ENCODE data around the gene HGF.
"Not testable (repeated sequence)": the region's sequence is repeated elsewhere in the genome, so short reads cannot be mapped to it uniquely, and the experiment has no call there.

HGF gene

GRCh38 chr7:81769891-81770727, at the start of gene HGF:
Gene HGF, minus strand, starts transcription at chr7:81770047. Its CDS starts 76 bp downstream, at chr7:81769971.
- DNase-seq (ENCODE audit: low spot score), result no peak

DNA sequence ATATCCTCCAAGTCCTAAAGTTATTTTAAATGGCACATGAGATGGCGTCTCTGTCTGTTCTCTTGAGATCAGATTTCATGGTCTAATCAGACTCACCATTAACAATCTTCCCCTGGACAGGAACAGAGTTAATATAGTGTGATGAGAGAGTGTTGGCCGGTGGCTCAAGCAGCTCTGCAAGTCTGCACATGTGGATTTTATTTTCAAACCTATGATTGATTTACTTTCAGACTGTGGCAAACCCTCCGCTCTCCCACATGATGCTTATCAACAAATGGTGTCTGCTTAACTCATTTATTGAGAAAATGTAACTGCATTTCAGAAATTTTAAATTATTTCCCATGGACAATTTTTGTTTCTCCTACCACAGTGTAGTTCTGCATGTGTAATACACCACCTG, 46.5 kb upstream of the HGF start:
- DNase-seq (ENCODE audit: low spot score), result no peak

DNA sequence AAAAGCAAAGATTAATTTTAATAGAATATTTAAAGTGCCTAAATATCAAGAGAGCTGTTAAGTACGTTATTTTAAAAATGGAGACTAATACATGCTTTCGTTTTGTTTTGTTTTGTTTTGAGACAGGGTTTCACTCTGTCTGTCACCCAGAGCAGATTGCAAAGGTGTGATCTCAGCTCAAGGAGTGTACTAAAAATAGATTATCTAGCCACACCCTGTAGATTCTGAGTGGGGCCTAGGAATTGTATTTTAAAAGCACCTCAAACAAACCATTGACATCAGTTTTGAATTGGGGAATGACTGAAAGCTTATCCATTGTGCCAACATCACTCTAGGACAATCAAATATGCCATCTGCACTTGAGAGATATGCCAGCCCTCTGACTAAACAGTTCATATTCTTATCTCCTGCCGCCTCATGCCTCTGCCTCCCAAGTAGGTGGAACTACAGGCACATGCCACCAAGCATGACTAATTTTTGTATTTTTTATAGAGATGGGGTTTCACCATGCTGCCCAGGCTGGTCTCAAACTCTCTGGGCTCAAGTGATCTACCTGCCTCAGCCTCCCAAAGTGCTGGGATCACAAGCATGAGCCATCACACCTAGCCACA, 43.1 kb upstream of the HGF start:
- DNase-seq (ENCODE audit: low spot score), result not testable (repeated sequence)

- no peak for DNase-seq (ENCODE audit: low spot score)
Measured at GRCh38 chr7:81811956-81812865, 42.4 kb upstream of the HGF start.

GRCh38 chr7:81810476-81811155, 40.8 kb upstream of the HGF start:
- no peak for DNase-seq (ENCODE audit: low spot score)

- DNase-seq (ENCODE audit: low spot score), result not testable (repeated sequence)
Measured at GRCh38 chr7:81808310-81808709, 38.5 kb upstream of the HGF start.

GRCh38 chr7:81803267-81803666, 33.4 kb upstream of the HGF start:
- no peak for DNase-seq (ENCODE audit: low spot score)

DNA sequence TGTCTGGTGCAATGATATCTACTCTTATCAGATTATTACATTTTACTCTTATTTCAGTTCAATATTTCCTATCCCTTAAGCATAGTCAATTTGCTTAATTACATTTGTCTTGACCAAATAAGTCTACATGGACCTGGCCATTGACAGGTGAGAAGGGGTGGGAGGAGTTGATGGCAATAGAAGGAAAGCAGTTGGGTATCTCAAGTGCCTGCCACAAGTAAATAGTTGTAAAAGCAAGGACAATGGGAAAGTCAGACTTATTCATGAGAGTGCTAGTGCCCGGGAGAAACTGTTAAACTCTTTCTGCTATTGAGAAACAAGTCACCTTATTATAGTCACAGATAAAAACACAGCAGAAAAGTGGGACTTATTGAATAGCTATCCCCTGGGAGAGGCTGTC, 32.4 kb upstream of the HGF start:
- no peak for DNase-seq (ENCODE audit: low spot score)

GRCh38 chr7:81801532-81801931, 31.7 kb upstream of the HGF start:
- no peak for DNase-seq (ENCODE audit: low spot score)

DNA sequence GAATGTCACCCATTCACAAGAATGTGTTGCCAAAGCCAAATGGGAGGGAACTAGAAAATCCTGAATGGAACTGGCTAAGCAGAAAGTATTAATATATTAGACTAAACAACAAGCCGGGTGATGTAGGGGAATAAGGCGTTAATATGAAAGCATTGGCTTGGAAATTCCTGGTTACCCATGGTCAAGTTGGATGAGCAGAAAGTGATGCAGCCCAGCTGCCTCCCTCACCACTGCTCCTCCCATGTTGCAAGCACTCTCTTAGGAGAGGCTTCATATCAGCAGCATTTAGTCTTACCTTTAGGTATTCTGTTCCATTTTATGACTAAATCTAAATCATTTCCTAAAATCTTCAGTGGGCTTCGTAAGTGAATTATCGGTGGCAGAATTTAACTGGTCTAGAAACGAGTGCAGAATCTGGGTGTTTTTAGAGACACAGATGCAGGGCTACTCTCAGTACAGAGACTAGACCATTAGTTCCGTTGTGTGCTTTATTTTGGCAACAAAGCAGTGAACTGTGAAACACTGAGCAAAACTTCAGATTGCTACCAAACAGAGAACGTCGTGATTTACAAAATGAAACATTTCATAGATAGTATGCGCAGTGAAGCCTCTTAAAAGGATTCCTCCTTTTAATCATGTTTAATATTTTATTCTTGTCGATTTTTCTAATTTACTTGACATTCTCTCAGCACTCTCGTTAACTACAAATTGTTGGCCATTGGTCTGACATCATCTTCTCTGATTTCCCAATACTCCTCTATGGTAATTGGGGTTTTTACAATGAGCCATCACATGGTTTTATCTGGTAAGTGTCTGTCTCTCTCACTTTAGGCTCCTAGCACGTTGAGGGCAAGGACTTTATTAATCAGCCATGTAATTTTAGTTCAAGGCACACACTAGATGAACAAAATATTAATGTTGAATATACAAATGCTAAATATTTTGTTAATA, 22.0 kb upstream of the HGF start:
- DNase-seq (ENCODE audit: low spot score), result no peak

DNA sequence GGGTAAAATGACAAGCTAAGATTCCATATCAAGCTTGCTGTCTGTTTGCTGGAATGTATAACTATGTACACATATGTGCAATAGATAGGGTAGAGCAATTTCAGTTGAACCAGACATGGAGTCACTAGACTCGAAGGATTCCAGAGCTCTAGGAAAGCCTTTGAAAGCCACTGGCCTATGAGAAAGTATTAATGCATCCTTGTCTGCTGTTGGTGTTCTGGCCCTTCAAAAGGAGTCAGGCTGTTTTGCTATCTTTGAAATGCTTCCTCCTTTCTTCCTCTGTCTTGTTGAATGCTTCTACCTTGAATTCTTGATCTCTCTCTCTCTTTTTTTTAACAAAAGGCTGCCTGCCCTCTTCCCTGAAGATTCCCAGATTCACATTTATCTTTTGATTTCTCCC, 20.8 kb upstream of the HGF start:
- no peak for DNase-seq (ENCODE audit: low spot score)

DNA sequence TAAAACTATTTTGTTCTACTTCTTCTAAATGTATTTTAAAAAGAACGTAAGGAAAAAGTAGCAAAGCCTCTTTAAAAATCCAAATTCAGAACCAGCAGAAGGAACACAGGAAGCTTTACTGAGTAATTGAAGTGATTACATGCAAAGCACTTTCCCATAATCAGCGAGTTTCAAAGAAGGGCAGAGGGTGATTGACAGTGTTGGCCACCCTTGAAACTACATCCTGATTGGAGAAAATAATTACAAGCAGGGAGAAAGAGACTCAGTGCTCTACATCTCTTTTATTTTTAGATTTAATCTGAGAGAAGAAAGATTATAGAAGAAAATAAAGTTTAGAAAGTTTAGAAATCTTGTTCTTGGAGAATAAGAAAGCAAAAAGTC, 20.3 kb upstream of the HGF start:
- DNase-seq (ENCODE audit: low spot score), result no peak

DNA sequence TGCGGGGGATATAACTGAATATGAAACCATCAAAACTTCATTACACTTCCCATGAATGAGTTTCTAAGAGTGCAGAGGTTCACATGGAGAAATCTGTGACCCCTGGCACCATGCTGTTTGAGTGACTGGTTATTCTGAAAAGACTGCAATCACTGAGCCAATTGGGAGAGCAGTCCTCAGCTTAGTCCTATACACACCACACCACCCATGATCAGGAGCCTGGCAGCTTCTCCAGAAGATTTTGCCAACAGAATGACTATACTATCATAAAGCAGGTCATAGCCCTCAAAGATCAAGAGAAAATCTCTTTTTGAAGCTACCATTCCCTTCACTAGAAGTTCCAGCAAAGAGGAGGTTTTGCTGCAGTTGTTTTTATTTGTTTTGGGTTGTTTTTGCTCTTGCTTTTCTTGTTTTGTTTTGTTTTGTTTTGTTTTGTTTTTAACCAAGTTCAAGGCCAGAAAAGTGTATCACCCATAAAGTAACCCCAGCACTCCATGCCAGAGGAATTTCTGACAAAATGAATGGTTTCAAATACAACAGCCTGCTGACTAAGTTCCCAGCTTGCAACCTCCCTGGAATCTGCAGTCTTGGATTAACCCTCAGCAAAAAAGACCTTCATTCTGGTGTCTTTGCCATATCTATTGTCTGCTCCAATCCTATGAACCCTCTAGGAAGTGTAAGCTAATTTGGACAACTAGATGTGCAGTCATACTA, 19.7 kb upstream of the HGF start:
- no peak for DNase-seq (ENCODE audit: low spot score)

DNA sequence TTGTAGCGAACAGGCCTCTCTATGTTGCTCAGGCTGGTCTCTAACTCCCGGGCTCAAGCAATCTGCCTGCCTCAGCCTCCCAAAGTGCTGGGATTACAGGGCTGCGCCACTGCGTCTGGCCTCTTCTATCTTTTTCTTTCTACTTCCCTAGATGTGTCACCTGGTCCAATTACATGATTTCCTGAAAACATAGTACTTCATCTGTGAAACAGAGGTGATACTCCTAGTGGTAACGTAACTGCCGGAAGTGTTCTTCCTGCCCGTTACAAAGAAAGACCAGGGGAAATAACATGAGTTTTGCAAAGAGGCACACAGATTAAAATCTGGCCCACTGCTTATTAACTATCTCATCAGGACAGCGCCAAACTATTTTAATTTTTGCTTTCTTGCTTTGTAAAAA, 18.4 kb upstream of the HGF start:
- DNase-seq (ENCODE audit: low spot score), result no peak

GRCh38 chr7:81783818-81784217, 14.0 kb upstream of the HGF start:
- DNase-seq (ENCODE audit: low spot score), result no peak

- no peak for DNase-seq (ENCODE audit: low spot score)
Measured at GRCh38 chr7:81780914-81781693, 11.3 kb upstream of the HGF start.

DNA sequence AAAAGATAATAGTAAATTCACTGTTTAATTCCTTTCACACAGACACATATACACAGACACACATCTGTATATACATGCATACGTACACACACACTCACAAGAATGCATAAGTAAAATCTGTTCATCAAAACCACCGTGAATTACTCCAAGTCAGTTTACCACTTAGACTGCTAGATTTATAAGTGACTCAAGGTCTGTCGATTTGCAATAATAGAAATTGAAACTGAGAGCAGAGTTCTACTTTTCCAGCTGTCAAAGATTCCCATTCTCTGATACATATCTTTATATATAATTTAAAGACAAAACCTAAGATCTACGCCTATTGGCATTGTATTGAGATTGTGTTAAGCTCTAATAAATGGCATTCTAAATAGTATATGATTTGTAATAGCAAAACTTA, 9.9 kb upstream of the HGF start:
- DNase-seq (ENCODE audit: low spot score), result no peak

DNA sequence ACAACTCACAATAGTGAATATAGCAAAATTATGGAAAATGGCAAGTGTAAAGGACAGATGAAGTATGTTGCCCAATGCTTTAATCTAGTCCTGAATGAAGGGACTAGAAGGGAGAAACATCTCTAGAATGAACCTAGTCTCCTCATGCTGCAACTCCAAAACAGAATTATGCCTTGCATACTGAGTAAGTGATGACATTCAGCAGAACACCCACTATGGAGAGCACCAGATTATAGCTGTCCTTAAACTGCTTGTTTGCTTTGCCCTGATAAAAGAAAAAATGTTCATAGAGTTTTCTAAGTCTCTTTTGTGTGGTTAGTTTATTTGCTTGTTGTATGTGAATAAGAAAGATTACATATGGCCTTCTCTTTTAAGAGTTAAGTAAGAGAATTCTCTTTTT, 7.8 kb upstream of the HGF start:
- DNase-seq (ENCODE audit: low spot score), result no peak

DNA sequence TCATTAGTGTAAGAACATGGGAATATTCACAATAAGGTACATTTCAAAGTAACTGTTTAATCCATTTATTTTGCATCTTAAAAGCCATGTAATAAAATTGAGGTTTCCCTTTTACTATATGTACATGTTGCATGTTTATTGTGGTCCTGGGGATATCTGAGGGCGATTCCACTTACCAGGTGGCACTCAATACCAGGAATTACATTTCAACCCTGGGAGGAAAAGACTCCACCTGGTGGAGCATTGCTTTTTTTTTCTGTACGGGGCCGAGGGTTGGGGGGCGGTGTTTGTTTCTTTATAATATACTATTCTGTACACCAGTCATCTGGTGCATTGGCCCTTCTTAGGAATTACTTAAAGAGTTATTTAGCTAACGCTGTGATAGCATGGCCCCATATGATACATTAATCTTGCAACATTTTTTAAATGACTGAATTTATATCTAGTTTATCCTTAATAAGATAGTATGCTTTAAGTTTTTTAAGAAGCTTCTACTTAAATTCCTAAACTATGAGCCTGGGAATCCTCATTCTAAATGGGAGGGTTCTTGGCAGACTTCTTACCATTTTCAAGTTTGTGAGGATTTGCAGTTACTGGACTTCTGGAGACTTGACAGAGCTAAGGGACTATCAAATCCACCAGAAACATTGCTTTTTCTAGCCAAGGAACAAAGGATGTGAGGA, 7.2 kb upstream of the HGF start:
- no peak for DNase-seq (ENCODE audit: low spot score)

All from hematopoietic multipotent progenitor cell treated with erythropoietin and hydrocortisone succinate and interleukin-3 and kit ligand, for 17 days (in vitro differentiated cells).